ENCODE results near the gene TGFA.
A peak's percentile ranks its signal among the peaks of the same experiment; 100 is the strongest.

The TGFA gene

GRCh38 chr2:70561893-70562292 lies 8.3 kb upstream of the TGFA start:
- no peak overlapping the region for H3K27ac ChIP-seq
- no peak for TF ChIP-seq CTCF (IDR thresholded peaks at IDR 0.05)
- no peak for TF ChIP-seq ZFX (IDR thresholded peaks at IDR 0.05; ENCODE audit: borderline replicate concordance)

- no peak overlapping the region for H3K27ac ChIP-seq
- no peak for TF ChIP-seq ZFX (IDR thresholded peaks at IDR 0.05; ENCODE audit: borderline replicate concordance)
- no peak for TF ChIP-seq CTCF (IDR thresholded peaks at IDR 0.05)
These were observed 6.8 kb upstream of the TGFA start for GRCh38 chr2:70560442-70560841.

- H3K27ac ChIP-seq: no peak overlapping the region
- TF ChIP-seq CTCF (IDR thresholded peaks at IDR 0.05): no peak
- no peak for TF ChIP-seq ZFX (IDR thresholded peaks at IDR 0.05; ENCODE audit: borderline replicate concordance)
These were observed 6.4 kb upstream of the TGFA start for GRCh38 chr2:70560040-70560439.

- no peak overlapping the region for H3K27ac ChIP-seq
- TF ChIP-seq ZFX (IDR thresholded peaks at IDR 0.05; ENCODE audit: borderline replicate concordance) (no peak), CTCF (IDR thresholded peaks at IDR 0.05) (no peak)
These were observed 4.7 kb upstream of the TGFA start for GRCh38 chr2:70558195-70558808.

GRCh38 chr2:70557171-70557838 lies 3.7 kb upstream of the TGFA start:
- 0 out of 2 replicates have a peak overlapping the region, but pooled peaks have one; percentile 17 for H3K27ac ChIP-seq
- TF ChIP-seq ZFX (IDR thresholded peaks at IDR 0.05; ENCODE audit: borderline replicate concordance) (no peak), CTCF (IDR thresholded peaks at IDR 0.05) (no peak)

- TF ChIP-seq CTCF (IDR thresholded peaks at IDR 0.05): no peak
- H3K27ac ChIP-seq: 0 out of 2 replicates have a peak overlapping the region, but pooled peaks have one; percentile 17
These were observed 3.0 kb upstream of the TGFA start for GRCh38 chr2:70556608-70557007.

- TF ChIP-seq ZFX (IDR thresholded peaks at IDR 0.05; ENCODE audit: borderline replicate concordance) (no peak), CTCF (IDR thresholded peaks at IDR 0.05) (peak; percentile 60)
- peak overlapping the region; percentile 61 for H3K27ac ChIP-seq
These were observed 789 bp upstream of the TGFA start for GRCh38 chr2:70554338-70554892.
